Esophagus squamous epithelium (tissue), 5 donors: Measurements from ENCODE around the gene CDC123. TPM values are rescaled to one million over a fixed set of nuclear protein-coding genes. Genes with fewer than 3 reads are reported as not detected.
A peak's percentile ranks its signal among the peaks of the same experiment; 100 is the strongest.

Experiments used
- DNase-seq: peaks from one replicate; lab custom pipeline; 2025; lab: John Stamatoyannopoulos, UW
- H3K27ac ChIP-seq, 4 donors: fragments of 200-600 bp; sonication (generic); one replicate each; pipeline ENCODE4 v1.5.1; 2016 to 2019; ENCODE audit warnings: mild to moderate bottlenecking in 1 of 4
- H3K27me3 ChIP-seq, 4 donors: fragments of 200-600 bp; sonication (generic); 1 replicate in 3 of 4; 2 replicates in 1 of 4; pipeline versions ENCODE4 v1.5.1 to v1.6.0; 2017 to 2021; ENCODE audit warnings: antibody characterized with exemption in 1 of 4
- H3K36me3 ChIP-seq, 3 donors: fragments of 200-600 bp; sonication (generic); one replicate each; pipeline ENCODE4 v1.5.1; 2016 to 2019
- H3K4me1 ChIP-seq, 3 donors: fragments of 200-600 bp; sonication (generic); one replicate each; pipeline ENCODE4 v1.5.1; 2017 to 2019
- H3K4me3 ChIP-seq, 4 donors: fragments of 200-600 bp; sonication (generic); 1 replicate in 3 of 4; 2 replicates in 1 of 4; pipeline ENCODE4 v1.5.1; 2016 to 2019; ENCODE audit warnings: mild to moderate bottlenecking in 2 of 4, moderate library complexity in 1 of 4
- H3K9me3 ChIP-seq, 3 donors: fragments of 200-600 bp; sonication (generic); one replicate each; pipeline ENCODE4 v1.5.1; 2016 to 2019
- CTCF ChIP-seq, 6 experiments: fragments of 450-650 bp in 4 of 6; fragments of 200-600 bp in 2 of 6; sonication (generic) in 2 of 6; IDR thresholded peaks; one replicate each; pipeline ENCODE4 v1.5.1; 2016 to 2019; ENCODE audit warnings: antibody characterized with exemption in 6 of 6, mild to moderate bottlenecking in 4 of 6, moderate library complexity in 4 of 6
- POLR2A ChIP-seq, 4 donors: fragments of 450-650 bp; IDR thresholded peaks; one replicate each; pipeline ENCODE4 v1.6.1; 2017; ENCODE audit warnings: antibody characterized with exemption in 4 of 4, mild to moderate bottlenecking in 4 of 4, moderate library complexity in 3 of 4
- WGBS, 2 donors: methylation state at CpG; one replicate each; pipeline ENCODE4 v1.1.5; 2018; 5-methylcytosine and 5-hydroxymethylcytosine counted together
- intact Hi-C: fragments of 100-400 bp; cut with DNase I; formaldehyde crosslinking; loops from one replicate; pipeline ENCODE4 v1.15.0; 2022
- total RNA-seq, 4 donors: library from RNA; depleted of rRNA; stranded (reverse); fragments of >200 nt; gene quantifications; one replicate each; pipeline ENCODE4 v1.1.0, GENCODE V29; 2016
- donor health status: DM: yes; HTN: yes; CAD: no.

CDC123 gene
- total RNA-seq, 4 donors from 2014 or later: 37.4 to 84.8 (median 80.3) TPM

GRCh38 chr10:12196531-12197211 is 683 bp downstream of the CDC123 start:
- no peaks in the 10 kb centered on the region for H3K9me3 ChIP-seq
- peaks cover 0 to 47% (median 0%) of the 10 kb centered on the region in 3 donors for H3K36me3 ChIP-seq
- intact Hi-C loops: no loop called here
- H3K27me3 ChIP-seq: no peaks in the 10 kb centered on the region
- H3K4me3 ChIP-seq: peak overlapping the region; percentile 56 to 95 (median 80)
- no peak for DNase-seq
- no peak for TF ChIP-seq POLR2A (IDR thresholded peaks at IDR 0.05)
- peak overlapping the region; percentile 76 to 96 (median 90) for H3K27ac ChIP-seq
- 8 to 9% methylated on average over 14 to 15 of the region's 15 CpGs for WGBS, 2 donors
- peaks cover 21 to 59% (median 28%) of the 10 kb centered on the region in 3 donors for H3K4me1 ChIP-seq

- TF ChIP-seq POLR2A (IDR thresholded peaks at IDR 0.05): no peak
- TF ChIP-seq CTCF (IDR thresholded peaks at IDR 0.05): no peak
- intact Hi-C loops: no loop called here
- H3K27ac ChIP-seq: no peak overlapping the region
- no peaks in the 10 kb centered on the region for H3K27me3 ChIP-seq
- H3K4me1 ChIP-seq: peaks cover 21 to 44% (median 28%) of the 10 kb centered on the region in 3 donors
- H3K9me3 ChIP-seq: no peaks in the 10 kb centered on the region
- no peak overlapping the region for H3K4me3 ChIP-seq
- H3K36me3 ChIP-seq: peaks cover 0 to 50% (median 9%) of the 10 kb centered on the region in 3 donors
- WGBS, 2 donors: 84 to 90% methylated on average over 2 of the region's 2 CpGs
- no peak for DNase-seq
Measured at GRCh38 chr10:12198156-12198555, 2.2 kb downstream of the CDC123 start.

- Histone ChIP-seq H3K9me3 (no peaks in the 10 kb centered on the region), H3K36me3 (peaks cover 0 to 77% (median 9%) of the 10 kb centered on the region in 3 donors), H3K27ac (no peak overlapping the region), H3K4me1 (peaks cover 10 to 25% (median 17%) of the 10 kb centered on the region in 3 donors), H3K27me3 (no peaks in the 10 kb centered on the region), H3K4me3 (no peak overlapping the region)
- intact Hi-C loops: no loop called here
- 90 to 96% methylated on average over 4 to 5 of the region's 5 CpGs for WGBS, 2 donors
- no peak for DNase-seq
- TF ChIP-seq POLR2A (IDR thresholded peaks at IDR 0.05) (no peak), CTCF (IDR thresholded peaks at IDR 0.05) (no peak)
Measured at GRCh38 chr10:12200850-12201249, 4.9 kb downstream of the CDC123 start.

- Histone ChIP-seq H3K4me1 (peaks cover 9 to 21% (median 17%) of the 10 kb centered on the region in 3 donors), H3K27ac (no peak overlapping the region), H3K4me3 (no peak overlapping the region), H3K27me3 (no peaks in the 10 kb centered on the region), H3K36me3 (peaks cover 0 to 84% (median 9%) of the 10 kb centered on the region in 3 donors), H3K9me3 (no peaks in the 10 kb centered on the region)
- DNase-seq: no peak
- 76% methylated on average over 3 of the region's 3 CpGs for WGBS, 2 donors
- intact Hi-C loops: no loop called here
- no peak for TF ChIP-seq POLR2A (IDR thresholded peaks at IDR 0.05)
- no peak for TF ChIP-seq CTCF (IDR thresholded peaks at IDR 0.05)
Measured at GRCh38 chr10:12201543-12201942, 5.6 kb downstream of the CDC123 start.

- Histone ChIP-seq H3K36me3 (peaks cover 0 to 90% (median 9%) of the 10 kb centered on the region in 3 donors), H3K27ac (no peak overlapping the region), H3K4me1 (peaks cover 2 to 14% (median 13%) of the 10 kb centered on the region in 3 donors), H3K27me3 (no peaks in the 10 kb centered on the region), H3K4me3 (no peak overlapping the region), H3K9me3 (no peaks in the 10 kb centered on the region)
- WGBS, 2 donors: 85% methylated on average over 4 of the region's 5 CpGs
- intact Hi-C loops: no loop called here
- TF ChIP-seq CTCF (IDR thresholded peaks at IDR 0.05) (no peak), POLR2A (IDR thresholded peaks at IDR 0.05) (no peak)
- DNase-seq: no peak
Measured at GRCh38 chr10:12202226-12202625, 6.2 kb downstream of the CDC123 start.
